Fibroblast of lung (primary cell): ENCODE results near the gene MACO1. TPM values are rescaled to one million over a fixed set of nuclear protein-coding genes. Genes with fewer than 3 reads are reported as not detected.

Experiments used
- DNase-seq, 2 donors: peaks; one replicate each; pipeline versions ENCODE4 v3.0.0 to v3.0.0-alpha.2; 2010; ENCODE audit warnings: low read depth in 2 of 2
- H2AFZ ChIP-seq: 2 replicates; pipeline ENCODE4 v1.5.1; 2012; ENCODE audit warnings: low read length, control low read depth, inconsistent platforms
- H3K27ac ChIP-seq: 2 replicates; pipeline ENCODE4 v1.5.1; 2011; ENCODE audit warnings: low read length, control low read depth; ENCODE audit not compliant: insufficient read depth
- H3K27me3 ChIP-seq: 2 replicates; pipeline ENCODE4 v1.5.1; 2011; ENCODE audit warnings: mild to moderate bottlenecking, low read length; ENCODE audit not compliant: control insufficient read depth, insufficient read depth
- H3K36me3 ChIP-seq: 2 replicates; pipeline ENCODE4 v1.5.1; 2011; ENCODE audit warnings: low read length; ENCODE audit not compliant: control insufficient read depth, insufficient read depth
- H3K4me1 ChIP-seq: 2 replicates; pipeline ENCODE4 v1.5.1; 2011; ENCODE audit warnings: low read length; ENCODE audit not compliant: control insufficient read depth, insufficient read depth; ENCODE audit errors: extremely low read depth
- H3K4me2 ChIP-seq: 2 replicates; pipeline ENCODE4 v1.5.1; 2011; ENCODE audit warnings: low read length, control low read depth; ENCODE audit not compliant: insufficient read depth; ENCODE audit errors: extremely low read depth
- H3K4me3 ChIP-seq, 4 experiments: fragments of 200-600 bp in 1 of 4; sonication (generic) in 1 of 4; replicated peaks in 1 of 4; 2 replicates each; pipeline ENCODE4 v1.5.1; 2011 to 2016; ENCODE audit warnings: low read length in 4 of 4, low read depth in 3 of 4, mild to moderate bottlenecking in 3 of 4, control low read depth in 2 of 4, inconsistent platforms in 1 of 4, mixed read lengths in 1 of 4; ENCODE audit not compliant: insufficient read depth in 1 of 4; ENCODE audit errors: control extremely low read depth in 1 of 4
- H3K79me2 ChIP-seq: 2 replicates; pipeline ENCODE4 v1.5.1; 2012; ENCODE audit warnings: mild to moderate bottlenecking, low read length, inconsistent platforms; ENCODE audit not compliant: control insufficient read depth, insufficient read depth
- H3K9ac ChIP-seq: 2 replicates; pipeline ENCODE4 v1.5.1; 2011; ENCODE audit warnings: mild to moderate bottlenecking, low read length, control low read depth; ENCODE audit not compliant: insufficient read depth
- H3K9me3 ChIP-seq: 2 replicates; pipeline ENCODE4 v1.5.1; 2012; ENCODE audit warnings: low read depth, low read length; ENCODE audit not compliant: control insufficient read depth, insufficient read depth
- H4K20me1 ChIP-seq: 2 replicates; pipeline ENCODE4 v1.5.1; 2011; ENCODE audit warnings: low read length; ENCODE audit not compliant: control insufficient read depth, insufficient read depth; ENCODE audit errors: extremely low read depth
- EZH2 ChIP-seq: IDR thresholded peaks from 2 replicates; pipeline ENCODE4 v1.5.1; 2012; ENCODE audit warnings: low read length, control low read depth, mild to moderate bottlenecking; ENCODE audit errors: missing control alignments
- polyA plus RNA-seq, 2 donors: library from polyadenylated mRNA; depleted of rRNA in 1 of 2; stranded (reverse) in 1 of 2; unstranded in 1 of 2; fragments of >200 nt; gene quantifications; 2 replicates each; pipeline ENCODE4 v1.2.1, GENCODE V29; 2011 to 2012; ENCODE audit warnings: missing spikeins in 1 of 2
- total RNA-seq: library from RNA; depleted of rRNA; stranded (reverse); fragments of >200 nt; gene quantifications from 2 replicates; pipeline ENCODE4 v1.2.1, GENCODE V29; 2014
- TF ChIP-seq, protein P1 (sequence below), 2 donors: IDR thresholded peaks in 1 of 2; conservative IDR thresholded peaks in 1 of 2; 1 replicate in 1 of 2; 2 replicates in 1 of 2; pipeline ENCODE4 v1.5.1; 2011 to 2012; ENCODE audit warnings: low read length in 2 of 2, control low read depth in 1 of 2, inconsistent platforms in 1 of 2, low read depth in 1 of 2, mild to moderate bottlenecking in 1 of 2

MACO1 gene
- total and polyA plus RNA-seq, 2 donors (not counting 1 experiment from before 2014, with no cell fraction given): 14.2 to 17.5 TPM

DNA sequence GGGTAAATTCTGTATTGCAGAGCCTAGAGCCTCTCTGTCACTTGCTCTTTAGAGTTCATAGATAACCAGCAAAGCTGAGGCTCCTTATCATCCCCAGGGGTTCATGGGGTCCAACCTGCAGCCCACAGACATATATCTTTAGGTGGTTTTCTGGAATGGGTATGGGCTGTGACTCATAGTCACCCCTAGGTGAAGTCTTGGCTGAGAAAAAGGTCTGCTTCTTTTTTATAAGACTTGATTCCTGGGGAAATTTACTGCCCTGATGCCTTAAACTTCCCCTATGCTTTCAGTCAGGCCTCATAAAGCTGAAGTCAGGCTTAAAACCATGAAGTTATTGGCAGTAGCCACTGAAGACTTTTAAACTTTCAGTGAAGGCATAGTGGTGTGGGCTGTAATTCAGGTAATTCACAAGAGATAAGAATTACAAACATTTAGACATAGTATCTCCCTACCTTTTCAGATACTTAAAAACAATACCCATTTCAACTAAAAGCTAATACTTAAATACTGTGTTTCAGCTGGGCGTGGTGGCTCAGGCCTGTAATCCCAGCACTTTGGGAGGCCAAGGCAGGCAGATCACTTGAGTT is 46.8 kb downstream of the MACO1 start:
- Histone ChIP-seq H3K27me3 (no peaks in the 10 kb centered on the region), H3K36me3 (no peaks in the 10 kb centered on the region), H3K27ac (no peak overlapping the region), H2AFZ (no peak overlapping the region), H3K79me2 (no peaks in the 10 kb centered on the region), H3K4me1 (no peaks in the 10 kb centered on the region), H3K9ac (no peak overlapping the region), H4K20me1 (no peaks in the 10 kb centered on the region), H3K4me2 (no peak overlapping the region), H3K9me3 (no peaks in the 10 kb centered on the region), H3K4me3 (no peak overlapping the region)
- peak in 1 of 2 donors; percentile 32 for DNase-seq
- TF ChIP-seq, protein P1, sequence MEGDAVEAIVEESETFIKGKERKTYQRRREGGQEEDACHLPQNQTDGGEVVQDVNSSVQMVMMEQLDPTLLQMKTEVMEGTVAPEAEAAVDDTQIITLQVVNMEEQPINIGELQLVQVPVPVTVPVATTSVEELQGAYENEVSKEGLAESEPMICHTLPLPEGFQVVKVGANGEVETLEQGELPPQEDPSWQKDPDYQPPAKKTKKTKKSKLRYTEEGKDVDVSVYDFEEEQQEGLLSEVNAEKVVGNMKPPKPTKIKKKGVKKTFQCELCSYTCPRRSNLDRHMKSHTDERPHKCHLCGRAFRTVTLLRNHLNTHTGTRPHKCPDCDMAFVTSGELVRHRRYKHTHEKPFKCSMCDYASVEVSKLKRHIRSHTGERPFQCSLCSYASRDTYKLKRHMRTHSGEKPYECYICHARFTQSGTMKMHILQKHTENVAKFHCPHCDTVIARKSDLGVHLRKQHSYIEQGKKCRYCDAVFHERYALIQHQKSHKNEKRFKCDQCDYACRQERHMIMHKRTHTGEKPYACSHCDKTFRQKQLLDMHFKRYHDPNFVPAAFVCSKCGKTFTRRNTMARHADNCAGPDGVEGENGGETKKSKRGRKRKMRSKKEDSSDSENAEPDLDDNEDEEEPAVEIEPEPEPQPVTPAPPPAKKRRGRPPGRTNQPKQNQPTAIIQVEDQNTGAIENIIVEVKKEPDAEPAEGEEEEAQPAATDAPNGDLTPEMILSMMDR (conservative IDR thresholded peaks at IDR 0.05 in 1 of 2, IDR thresholded peaks at IDR 0.05 in 1 of 2; ENCODE audit: low read depth in 1 of 2, low read length in 2 of 2): no peak
- TF ChIP-seq EZH2: no peak

DNA sequence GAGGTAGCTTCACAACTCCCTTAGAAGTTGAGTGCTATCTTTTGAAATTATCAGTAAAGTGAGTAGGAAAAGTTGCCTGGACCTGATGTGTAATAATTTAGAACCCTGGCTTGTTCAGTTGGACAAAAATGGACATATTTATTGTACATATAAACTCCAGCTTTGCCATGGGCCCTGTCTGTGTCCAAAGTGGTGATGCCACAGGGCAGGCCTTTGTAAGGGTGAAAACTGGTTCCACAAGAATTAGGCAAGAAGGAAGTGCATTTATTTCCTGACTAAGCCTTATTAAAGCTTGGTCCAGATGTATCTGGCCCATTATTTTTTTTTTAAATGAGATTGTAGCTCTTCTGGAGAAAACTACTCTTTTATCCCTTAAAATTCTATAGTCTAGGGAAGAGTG is 47.9 kb downstream of the MACO1 start:
- Histone ChIP-seq H4K20me1 (no peaks in the 10 kb centered on the region), H3K27me3 (no peaks in the 10 kb centered on the region), H3K79me2 (no peaks in the 10 kb centered on the region), H3K4me1 (no peaks in the 10 kb centered on the region), H3K4me3 (no peak overlapping the region), H3K9ac (no peak overlapping the region), H3K27ac (no peak overlapping the region), H2AFZ (no peak overlapping the region), H3K9me3 (no peaks in the 10 kb centered on the region), H3K4me2 (no peak overlapping the region), H3K36me3 (no peaks in the 10 kb centered on the region)
- DNase-seq: no peak
- TF ChIP-seq, protein P1 (conservative IDR thresholded peaks at IDR 0.05 in 1 of 2, IDR thresholded peaks at IDR 0.05 in 1 of 2; ENCODE audit: low read depth in 1 of 2, low read length in 2 of 2): no peak
- no peak for TF ChIP-seq EZH2

DNA sequence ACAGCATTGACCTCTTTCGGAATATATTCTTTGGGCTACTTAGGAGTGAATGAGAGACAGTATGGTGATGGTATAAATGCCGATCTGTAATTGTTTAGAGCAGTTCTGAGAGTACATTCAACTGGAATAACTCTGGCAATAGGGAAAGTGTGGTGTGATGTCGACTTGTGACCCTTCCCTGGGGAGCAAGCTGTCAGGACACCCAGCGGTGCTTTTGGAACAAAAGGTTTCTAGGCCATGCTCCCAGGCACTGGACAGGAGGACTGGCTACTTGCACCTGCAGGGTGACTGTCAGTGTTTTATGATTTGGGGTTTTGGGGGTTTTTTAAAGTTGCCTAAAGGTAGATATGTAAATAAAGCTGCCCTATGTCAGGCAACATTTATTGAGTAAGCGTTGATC is 50.9 kb downstream of the MACO1 start:
- Histone ChIP-seq H3K4me2 (no peak overlapping the region), H3K4me1 (no peaks in the 10 kb centered on the region), H2AFZ (no peak overlapping the region), H3K9me3 (no peaks in the 10 kb centered on the region), H4K20me1 (no peaks in the 10 kb centered on the region), H3K9ac (no peak overlapping the region), H3K27me3 (no peaks in the 10 kb centered on the region), H3K27ac (no peak overlapping the region), H3K79me2 (no peaks in the 10 kb centered on the region), H3K4me3 (no peak overlapping the region), H3K36me3 (no peaks in the 10 kb centered on the region)
- TF ChIP-seq EZH2: no peak
- TF ChIP-seq, protein P1 (conservative IDR thresholded peaks at IDR 0.05 in 1 of 2, IDR thresholded peaks at IDR 0.05 in 1 of 2; ENCODE audit: low read depth in 1 of 2, low read length in 2 of 2): no peak
- no peak for DNase-seq
